Hepatocyte (in vitro differentiated cells): ENCODE results near the gene RSKR. TPM values are rescaled to one million over a fixed set of nuclear protein-coding genes. Genes with fewer than 3 reads are reported as not detected.

Experiments used
- DNase-seq: peaks from one replicate; pipeline ENCODE4 v3.0.0-alpha.2; 2016; ENCODE audit warnings: low spot score
- H2AFZ ChIP-seq: fragments of 200-600 bp; sonication (generic); 2 replicates; pipeline ENCODE4 v1.6.0; 2016; ENCODE audit warnings: antibody characterized with exemption, mild to moderate bottlenecking
- H3K27ac ChIP-seq: fragments of 200-600 bp; sonication (generic); 2 replicates; pipeline ENCODE4 v1.5.1; 2016; ENCODE audit warnings: mild to moderate bottlenecking
- H3K27me3 ChIP-seq: fragments of 200-600 bp; sonication (generic); 2 replicates; pipeline ENCODE4 v1.6.1; 2016
- H3K36me3 ChIP-seq: fragments of 200-600 bp; sonication (generic); replicated peaks from 2 replicates; pipeline ENCODE4 v1.5.1; 2016; ENCODE audit warnings: low read depth; ENCODE audit not compliant: insufficient read depth
- H3K4me1 ChIP-seq: fragments of 200-600 bp; sonication (generic); 2 replicates; pipeline ENCODE4 v1.5.1; 2016; ENCODE audit warnings: mild to moderate bottlenecking, moderate library complexity; ENCODE audit not compliant: insufficient read depth
- H3K4me2 ChIP-seq: fragments of 200-600 bp; sonication (generic); 2 replicates; pipeline ENCODE4 v1.6.0; 2016
- H3K4me3 ChIP-seq: fragments of 200-600 bp; sonication (generic); 2 replicates; pipeline ENCODE4 v1.5.1; 2016; ENCODE audit warnings: mild to moderate bottlenecking
- H3K79me2 ChIP-seq: fragments of 200-600 bp; sonication (generic); 2 replicates; pipeline ENCODE4 v1.6.0; 2017; ENCODE audit warnings: mild to moderate bottlenecking
- H3K9me2 ChIP-seq: fragments of 200-600 bp; sonication (generic); replicated peaks from 2 replicates; pipeline ENCODE4 v1.6.0; 2017; ENCODE audit warnings: mild to moderate bottlenecking; ENCODE audit not compliant: insufficient read depth
- H3K9me3 ChIP-seq: fragments of 200-600 bp; sonication (generic); 2 replicates; pipeline ENCODE4 v1.5.1; 2016; ENCODE audit warnings: low read depth, mild to moderate bottlenecking
- H4K20me1 ChIP-seq: fragments of 200-600 bp; sonication (generic); 2 replicates; pipeline ENCODE4 v1.6.0; 2016; ENCODE audit warnings: mild to moderate bottlenecking; ENCODE audit not compliant: insufficient read depth, poor library complexity, severe bottlenecking
- EZH2 ChIP-seq: fragments of 200-600 bp; sonication (generic); IDR thresholded peaks from 2 replicates; pipeline ENCODE4 v1.6.1; 2016; ENCODE audit warnings: antibody characterized with exemption, mild to moderate bottlenecking, borderline replicate concordance
- EZH2phosphoT487 ChIP-seq: fragments of 200-600 bp; sonication (generic); IDR thresholded peaks from one replicate; pipeline ENCODE4 v1.6.1; 2018; ENCODE audit warnings: antibody characterized with exemption, mild to moderate bottlenecking, low read depth, moderate library complexity; ENCODE audit not compliant: unreplicated experiment, severe bottlenecking
- WGBS: methylation state at CpG from one replicate; pipeline ENCODE4 v1.1.6; 2016; ENCODE audit warnings: low lambda C conversion rate; ENCODE audit errors: missing lambda C conversion rate; 5-methylcytosine and 5-hydroxymethylcytosine counted together
- polyA plus RNA-seq: library from polyadenylated mRNA; unstranded; fragments of >200 nt; fragmentation: Nextera tagmentation; extraction: Ambion mirVana; gene quantifications from 2 replicates; pipeline ENCODE4 v1.2.1, GENCODE V29; 2016
- total RNA-seq: library from RNA; depleted of rRNA; stranded (reverse); fragments of >200 nt; gene quantifications from 2 replicates; pipeline ENCODE4 v1.2.3, GENCODE V29; 2014
- TF ChIP-seq, protein P1 (sequence below): fragments of 200-600 bp; sonication (generic); IDR thresholded peaks from 2 replicates; pipeline ENCODE4 v1.5.1; 2016; ENCODE audit warnings: antibody characterized with exemption, mild to moderate bottlenecking; ENCODE audit not compliant: poor library complexity

The RSKR gene
- total and polyA plus RNA-seq, 2 experiments from 2014 or later = 2.2 to 5.3 TPM

DNA sequence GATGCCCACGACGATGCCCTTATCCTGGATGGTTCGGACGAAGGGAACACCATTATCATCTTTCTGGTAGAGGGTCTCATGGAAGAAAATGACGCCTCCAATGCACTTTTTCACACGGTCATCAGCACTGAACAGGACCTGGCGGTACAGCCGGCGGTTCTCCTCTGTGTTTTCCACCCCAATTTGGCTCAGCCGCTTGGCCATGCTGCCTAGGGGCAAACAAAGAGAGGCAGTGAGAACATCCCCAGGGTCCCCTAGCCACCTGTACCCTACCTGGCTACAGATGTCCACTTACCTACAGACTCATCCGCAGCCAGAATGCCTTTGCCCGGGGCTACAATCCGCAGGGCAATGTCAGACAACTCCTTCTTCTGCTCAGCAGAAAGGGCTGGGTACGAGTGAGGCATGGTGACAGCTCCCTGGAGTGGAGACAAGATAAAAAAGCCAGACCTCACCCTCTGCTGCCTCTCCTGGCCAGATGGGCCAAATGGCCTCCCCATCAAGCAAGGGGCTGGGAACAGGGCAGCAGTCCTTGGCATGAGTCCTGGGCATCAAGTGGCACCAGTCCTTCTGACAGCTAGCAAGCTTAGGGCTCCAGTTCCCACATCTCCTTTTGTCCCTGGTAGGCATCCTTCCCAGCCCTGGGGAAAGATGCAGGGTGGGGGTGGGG, 38.7 kb downstream of the RSKR start:
- Histone ChIP-seq H3K4me2 (no peak overlapping the region), H3K27ac (no peak overlapping the region), H4K20me1 (no peaks in the 10 kb centered on the region), H2AFZ (no peak overlapping the region), H3K9me3 (no peaks in the 10 kb centered on the region), H3K79me2 (peaks cover 6% of the 10 kb centered on the region), H3K27me3 (no peaks in the 10 kb centered on the region), H3K4me1 (peaks cover 12% of the 10 kb centered on the region), H3K9me2 (no peaks in the 10 kb centered on the region), H3K4me3 (no peak overlapping the region), H3K36me3 (no peaks in the 10 kb centered on the region)
- 89% methylated on average over 14 of the region's 14 CpGs for WGBS
- DNase-seq = no peak
- TF ChIP-seq EZH2phosphoT487 (no peak), EZH2 (no peak)
- TF ChIP-seq, protein P1, sequence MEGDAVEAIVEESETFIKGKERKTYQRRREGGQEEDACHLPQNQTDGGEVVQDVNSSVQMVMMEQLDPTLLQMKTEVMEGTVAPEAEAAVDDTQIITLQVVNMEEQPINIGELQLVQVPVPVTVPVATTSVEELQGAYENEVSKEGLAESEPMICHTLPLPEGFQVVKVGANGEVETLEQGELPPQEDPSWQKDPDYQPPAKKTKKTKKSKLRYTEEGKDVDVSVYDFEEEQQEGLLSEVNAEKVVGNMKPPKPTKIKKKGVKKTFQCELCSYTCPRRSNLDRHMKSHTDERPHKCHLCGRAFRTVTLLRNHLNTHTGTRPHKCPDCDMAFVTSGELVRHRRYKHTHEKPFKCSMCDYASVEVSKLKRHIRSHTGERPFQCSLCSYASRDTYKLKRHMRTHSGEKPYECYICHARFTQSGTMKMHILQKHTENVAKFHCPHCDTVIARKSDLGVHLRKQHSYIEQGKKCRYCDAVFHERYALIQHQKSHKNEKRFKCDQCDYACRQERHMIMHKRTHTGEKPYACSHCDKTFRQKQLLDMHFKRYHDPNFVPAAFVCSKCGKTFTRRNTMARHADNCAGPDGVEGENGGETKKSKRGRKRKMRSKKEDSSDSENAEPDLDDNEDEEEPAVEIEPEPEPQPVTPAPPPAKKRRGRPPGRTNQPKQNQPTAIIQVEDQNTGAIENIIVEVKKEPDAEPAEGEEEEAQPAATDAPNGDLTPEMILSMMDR = no peak

DNA sequence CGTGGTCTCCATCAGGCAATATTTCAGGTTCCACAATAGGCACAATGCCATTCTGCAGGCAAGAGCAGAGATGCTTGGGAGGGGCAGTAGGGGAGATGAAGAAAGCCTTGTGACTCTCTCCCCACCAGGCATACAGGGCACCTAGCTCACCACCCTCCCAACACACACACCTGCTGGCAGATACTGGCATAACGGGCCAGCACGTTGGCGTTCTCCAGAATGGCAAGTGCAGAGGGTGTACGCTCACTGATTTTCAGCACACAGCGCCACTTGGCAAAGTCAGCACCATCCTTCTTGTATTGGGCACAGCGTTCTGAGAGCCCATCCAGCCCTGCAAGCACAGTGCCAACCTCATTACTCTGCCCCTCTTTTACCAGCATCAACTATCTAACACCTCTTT, 39.5 kb downstream of the RSKR start:
- Histone ChIP-seq H3K27ac (no peak overlapping the region), H3K9me3 (no peaks in the 10 kb centered on the region), H3K4me1 (peaks cover 12% of the 10 kb centered on the region), H3K79me2 (peaks cover 14% of the 10 kb centered on the region), H3K4me2 (no peak overlapping the region), H3K9me2 (no peaks in the 10 kb centered on the region), H4K20me1 (no peaks in the 10 kb centered on the region), H2AFZ (no peak overlapping the region), H3K36me3 (no peaks in the 10 kb centered on the region), H3K27me3 (no peaks in the 10 kb centered on the region), H3K4me3 (no peak overlapping the region)
- TF ChIP-seq EZH2phosphoT487 = no peak
- 93% methylated on average over 7 of the region's 7 CpGs for WGBS
- no peak for DNase-seq

DNA sequence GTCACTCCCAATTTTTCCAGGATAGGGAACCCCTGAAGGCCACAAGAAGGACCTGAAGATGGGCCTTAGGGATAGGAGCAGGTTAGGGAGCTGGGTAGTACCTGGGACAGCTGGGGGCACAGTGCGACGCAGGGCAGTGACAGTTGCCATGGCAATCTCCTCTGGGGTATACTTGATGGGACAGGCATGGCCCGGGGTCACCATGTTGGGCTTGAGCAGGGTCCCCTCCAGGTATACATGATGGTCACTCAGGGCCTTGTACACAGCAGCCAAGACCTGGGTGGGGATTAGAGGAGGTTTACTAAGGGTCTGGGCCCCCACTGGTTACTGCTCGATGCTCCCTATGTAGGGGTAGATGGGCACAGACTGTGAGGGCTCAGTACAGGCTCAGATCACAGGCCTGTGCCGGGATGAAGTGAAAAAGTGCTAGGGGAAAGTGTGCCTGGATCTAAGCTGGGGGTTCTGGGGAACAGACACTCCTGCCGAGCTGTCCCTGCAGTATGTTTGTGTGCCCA, 40.0 kb downstream of the RSKR start:
- Histone ChIP-seq H3K27ac (no peak overlapping the region), H3K36me3 (no peaks in the 10 kb centered on the region), H3K9me2 (no peaks in the 10 kb centered on the region), H3K4me3 (no peak overlapping the region), H3K4me1 (peaks cover 12% of the 10 kb centered on the region), H2AFZ (no peak overlapping the region), H3K79me2 (peaks cover 17% of the 10 kb centered on the region), H4K20me1 (no peaks in the 10 kb centered on the region), H3K9me3 (no peaks in the 10 kb centered on the region), H3K4me2 (no peak overlapping the region), H3K27me3 (no peaks in the 10 kb centered on the region)
- 95% methylated on average over 6 of the region's 6 CpGs for WGBS
- DNase-seq = no peak
- TF ChIP-seq, protein P1 = no peak
- TF ChIP-seq EZH2 = no peak
- no peak for TF ChIP-seq EZH2phosphoT487

DNA sequence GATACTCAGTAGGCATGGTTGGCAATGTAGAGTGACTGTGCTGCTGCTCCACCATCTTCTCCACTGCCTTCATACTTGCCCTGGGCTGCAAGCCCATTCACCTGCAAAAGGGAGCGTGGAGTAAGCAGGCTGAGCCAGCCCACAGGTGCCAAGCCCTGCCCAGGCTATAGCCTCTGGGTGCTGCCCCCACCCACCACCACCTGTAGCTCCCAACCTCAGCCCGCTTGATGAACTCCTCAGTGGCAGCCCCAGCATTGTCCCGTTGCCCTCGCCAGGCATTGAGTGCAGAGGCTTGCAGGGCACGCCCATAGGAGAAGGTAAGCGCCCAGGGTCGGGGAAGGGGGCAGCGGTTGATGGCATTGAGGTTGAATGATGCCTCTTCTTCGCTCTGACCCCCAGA, 40.5 kb downstream of the RSKR start:
- no peak overlapping the region for H3K4me3 ChIP-seq
- no peak for TF ChIP-seq EZH2
- no peak for TF ChIP-seq EZH2phosphoT487
- TF ChIP-seq, protein P1 = no peak
- peaks cover 22% of the 10 kb centered on the region for H3K79me2 ChIP-seq
- H3K9me2 ChIP-seq = no peaks in the 10 kb centered on the region
- no peak overlapping the region for H3K4me2 ChIP-seq
- peaks cover 12% of the 10 kb centered on the region for H3K4me1 ChIP-seq
- no peaks in the 10 kb centered on the region for H3K9me3 ChIP-seq
- no peaks in the 10 kb centered on the region for H4K20me1 ChIP-seq
- no peak overlapping the region for H2AFZ ChIP-seq
- 98% methylated on average over 9 of the region's 9 CpGs for WGBS
- H3K27ac ChIP-seq = no peak overlapping the region
- DNase-seq = no peak
- no peaks in the 10 kb centered on the region for H3K36me3 ChIP-seq
- H3K27me3 ChIP-seq = no peaks in the 10 kb centered on the region
